GM12801 (cell line): ENCODE measurements around the gene ANKFN1.

ENCODE experiments used
- TF ChIP-seq, protein P1 (sequence below): IDR thresholded peaks from one replicate; pipeline ENCODE4 v1.5.1; 2011; ENCODE audit warnings: control low read depth; ENCODE audit not compliant: insufficient read length; ENCODE audit errors: extremely low read depth

The ANKFN1 gene

DNA sequence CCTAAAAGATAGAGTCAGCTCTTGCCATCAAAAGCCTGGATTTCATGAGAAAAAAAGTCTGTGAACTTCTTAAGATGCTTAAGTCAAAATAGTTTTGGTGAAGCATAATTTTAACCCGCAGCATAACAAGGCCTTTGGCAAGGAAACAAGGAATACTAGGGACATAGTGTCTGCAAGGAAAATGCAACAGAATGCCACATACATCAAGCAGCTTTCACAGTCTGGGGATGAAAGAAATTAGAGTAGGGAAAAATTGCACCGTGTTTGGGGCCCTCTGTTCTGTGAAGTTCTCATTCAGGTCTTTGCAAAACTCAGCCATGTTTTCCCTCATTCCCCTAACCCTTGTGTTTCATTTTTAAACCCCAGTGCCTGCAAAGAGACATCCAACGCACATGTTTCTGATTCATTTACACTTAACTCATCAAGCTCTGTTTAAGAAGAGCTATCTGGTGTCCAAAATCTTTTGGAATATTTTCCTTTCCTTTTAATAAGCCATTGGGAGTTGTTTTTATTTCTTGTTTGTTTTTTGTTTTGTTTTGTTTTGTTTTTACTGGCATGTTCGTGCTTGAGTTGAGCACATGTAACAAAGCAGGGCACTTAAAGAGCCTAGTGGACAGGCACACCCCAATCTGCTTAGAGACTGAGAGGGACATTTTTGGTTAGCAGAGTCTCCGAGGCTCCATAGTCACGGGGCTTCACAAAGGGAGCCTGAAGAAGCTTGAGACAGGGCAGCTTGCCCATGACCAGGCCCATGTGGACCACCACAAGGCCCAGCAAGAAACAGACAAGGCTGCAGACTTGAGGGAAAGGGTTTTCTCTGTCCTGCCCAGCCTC lies 116.5 kb downstream of the ANKFN1 start:
- TF ChIP-seq, protein P1, sequence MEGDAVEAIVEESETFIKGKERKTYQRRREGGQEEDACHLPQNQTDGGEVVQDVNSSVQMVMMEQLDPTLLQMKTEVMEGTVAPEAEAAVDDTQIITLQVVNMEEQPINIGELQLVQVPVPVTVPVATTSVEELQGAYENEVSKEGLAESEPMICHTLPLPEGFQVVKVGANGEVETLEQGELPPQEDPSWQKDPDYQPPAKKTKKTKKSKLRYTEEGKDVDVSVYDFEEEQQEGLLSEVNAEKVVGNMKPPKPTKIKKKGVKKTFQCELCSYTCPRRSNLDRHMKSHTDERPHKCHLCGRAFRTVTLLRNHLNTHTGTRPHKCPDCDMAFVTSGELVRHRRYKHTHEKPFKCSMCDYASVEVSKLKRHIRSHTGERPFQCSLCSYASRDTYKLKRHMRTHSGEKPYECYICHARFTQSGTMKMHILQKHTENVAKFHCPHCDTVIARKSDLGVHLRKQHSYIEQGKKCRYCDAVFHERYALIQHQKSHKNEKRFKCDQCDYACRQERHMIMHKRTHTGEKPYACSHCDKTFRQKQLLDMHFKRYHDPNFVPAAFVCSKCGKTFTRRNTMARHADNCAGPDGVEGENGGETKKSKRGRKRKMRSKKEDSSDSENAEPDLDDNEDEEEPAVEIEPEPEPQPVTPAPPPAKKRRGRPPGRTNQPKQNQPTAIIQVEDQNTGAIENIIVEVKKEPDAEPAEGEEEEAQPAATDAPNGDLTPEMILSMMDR, result no peak

DNA sequence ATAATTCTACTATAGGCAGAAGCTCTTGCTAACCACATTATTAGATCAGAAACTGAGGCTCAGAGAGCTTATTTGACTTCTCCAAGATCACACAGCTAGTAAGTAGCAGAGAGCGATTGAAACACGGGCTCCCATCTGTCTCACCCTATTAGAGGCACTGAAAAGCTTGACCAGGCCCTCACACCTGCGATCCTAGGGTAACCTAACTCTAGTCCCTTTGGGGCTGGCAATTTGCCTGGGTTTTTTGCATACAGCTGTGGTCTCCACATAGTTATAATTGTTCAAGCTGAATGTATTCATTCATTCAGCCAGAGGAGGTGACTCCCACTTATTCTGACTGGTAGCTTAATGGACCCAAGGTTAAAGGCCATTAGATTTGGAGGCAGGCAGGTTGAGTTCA lies 121.2 kb downstream of the ANKFN1 start:
- TF ChIP-seq, protein P1, result no peak

DNA sequence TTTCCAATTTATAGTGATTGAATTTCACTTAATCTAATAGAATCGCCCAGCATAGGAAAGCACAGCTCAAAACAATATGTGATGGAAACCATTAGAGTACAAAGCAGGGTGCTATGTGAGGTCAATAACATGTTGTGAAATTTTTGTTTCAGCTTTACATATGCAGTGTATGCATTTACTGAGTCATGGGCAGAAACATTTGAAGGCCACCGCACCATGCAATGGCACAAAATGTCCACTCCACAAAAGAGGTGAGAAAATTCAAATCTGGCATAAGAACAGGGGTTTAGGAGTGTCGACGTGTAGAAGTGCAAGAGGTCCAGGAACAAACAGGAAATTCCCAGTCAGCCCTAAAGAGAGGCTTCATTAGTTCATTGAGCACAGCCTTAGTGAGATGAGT lies 131.2 kb downstream of the ANKFN1 start:
- TF ChIP-seq, protein P1, result no peak

DNA sequence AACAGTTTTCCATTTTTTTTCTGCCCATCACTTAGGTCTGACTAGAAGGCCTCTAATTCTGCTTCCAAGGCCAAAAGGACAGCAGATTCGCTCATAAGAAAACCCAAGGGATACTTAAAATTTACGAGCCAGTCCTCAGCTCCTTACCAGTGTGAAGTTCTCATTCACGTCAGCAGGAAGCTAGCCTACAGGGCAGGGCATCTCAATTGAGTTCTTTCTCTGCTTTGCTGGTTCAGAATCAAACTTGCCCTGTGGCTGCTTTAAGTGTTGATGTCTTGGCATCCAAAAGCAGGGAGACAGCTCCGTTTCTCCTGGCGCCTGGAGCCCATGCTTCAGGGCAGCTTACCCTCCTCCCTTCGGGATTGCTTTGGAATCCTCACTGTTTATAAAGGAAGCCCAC lies 136.0 kb downstream of the ANKFN1 start:
- TF ChIP-seq, protein P1, result no peak

DNA sequence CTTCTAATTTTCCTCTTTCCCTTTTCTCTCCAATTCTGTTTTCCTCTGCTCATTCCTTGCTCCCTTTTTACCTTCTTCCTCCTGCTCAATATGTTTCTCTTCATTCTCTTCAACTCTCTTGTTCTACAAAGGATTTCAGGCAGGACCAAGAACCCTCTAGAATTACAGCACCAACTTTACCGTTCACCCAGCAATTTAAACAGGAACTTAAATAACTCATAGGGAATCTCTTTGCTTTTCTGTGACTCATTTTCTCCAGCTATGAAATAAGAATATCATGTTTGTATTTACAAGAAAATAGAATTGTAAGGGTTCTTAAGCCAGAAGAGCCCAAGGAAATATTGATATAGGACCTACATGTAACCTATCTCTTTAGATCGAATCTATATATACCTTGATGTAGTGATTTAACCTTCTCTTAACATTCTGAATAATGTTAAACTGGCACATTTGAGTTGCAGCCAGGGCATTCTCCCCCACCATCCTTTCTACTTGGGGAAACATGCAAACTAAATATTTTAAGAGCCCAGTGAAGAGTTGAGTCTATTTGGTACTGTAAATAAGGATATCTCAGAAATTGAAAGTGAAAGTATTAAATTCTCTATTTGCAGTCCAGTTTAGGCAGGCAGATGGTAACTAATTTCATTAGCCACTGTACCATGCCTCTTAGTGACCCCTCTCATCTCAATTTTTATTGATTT lies 137.0 kb downstream of the ANKFN1 start:
- TF ChIP-seq, protein P1, result no peak

DNA sequence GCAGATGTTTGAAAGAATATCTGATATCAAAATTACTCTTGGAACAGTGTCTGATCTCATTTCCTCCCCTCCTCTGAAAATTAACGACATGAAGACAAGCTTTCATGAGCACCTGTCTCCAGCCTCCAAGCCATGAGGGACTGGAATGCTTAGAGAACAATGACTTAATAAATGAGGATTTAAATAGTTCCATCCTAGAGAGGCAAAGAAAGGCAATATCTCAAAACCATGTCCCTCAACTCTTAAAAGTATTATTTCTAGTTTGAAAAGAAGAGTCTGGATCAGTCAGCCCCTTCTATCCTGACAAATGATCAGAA lies 137.5 kb downstream of the ANKFN1 start:
- TF ChIP-seq, protein P1, result no peak

DNA sequence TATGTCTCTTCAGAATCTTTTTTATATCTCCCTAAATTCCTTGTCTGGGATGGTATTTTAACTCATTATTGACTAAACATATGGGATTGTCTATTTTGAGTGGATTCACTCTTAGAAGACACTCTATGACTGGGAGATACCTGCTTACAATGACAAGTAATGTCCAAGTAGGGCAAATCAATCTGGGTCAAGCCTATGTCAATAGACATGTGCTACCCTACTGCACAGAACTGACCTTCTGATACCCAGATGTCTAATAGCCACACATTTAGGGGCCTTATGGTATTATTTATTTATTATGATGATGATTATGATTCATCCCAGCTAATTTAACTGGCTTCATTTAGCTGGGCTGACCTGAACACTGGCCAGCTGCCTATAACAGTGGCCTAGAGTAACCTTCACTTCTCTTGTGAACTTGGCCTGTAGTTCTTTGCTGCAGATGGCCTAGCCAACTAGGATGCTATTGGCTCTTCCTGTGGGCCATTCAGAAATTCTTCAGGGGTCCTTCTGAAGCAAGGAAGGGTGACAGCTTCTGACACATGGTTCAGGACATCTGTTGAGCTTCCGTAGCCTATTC lies 138.0 kb downstream of the ANKFN1 start:
- TF ChIP-seq, protein P1, result no peak
